Gastrocnemius medialis (tissue), 4 donors: Measurements from ENCODE around the gene MAGIX.

Source experiments
- POLR2A ChIP-seq, 2 donors: fragments of 450-650 bp; IDR thresholded peaks; one replicate each; pipeline ENCODE4 v1.6.1; 2017; ENCODE audit warnings: antibody characterized with exemption in 2 of 2, mild to moderate bottlenecking in 2 of 2, moderate library complexity in 2 of 2
- TF ChIP-seq, protein P1 (sequence below), 5 experiments: fragments of 450-650 bp in 3 of 5; fragments of 200-600 bp in 2 of 5; sonication (generic) in 2 of 5; IDR thresholded peaks in 4 of 5; conservative IDR thresholded peaks in 1 of 5; 1 replicate in 4 of 5; 2 replicates in 1 of 5; pipeline ENCODE4 v1.5.1; 2016 to 2019; ENCODE audit warnings: antibody characterized with exemption in 5 of 5, mild to moderate bottlenecking in 3 of 5, moderate library complexity in 3 of 5

DNA sequence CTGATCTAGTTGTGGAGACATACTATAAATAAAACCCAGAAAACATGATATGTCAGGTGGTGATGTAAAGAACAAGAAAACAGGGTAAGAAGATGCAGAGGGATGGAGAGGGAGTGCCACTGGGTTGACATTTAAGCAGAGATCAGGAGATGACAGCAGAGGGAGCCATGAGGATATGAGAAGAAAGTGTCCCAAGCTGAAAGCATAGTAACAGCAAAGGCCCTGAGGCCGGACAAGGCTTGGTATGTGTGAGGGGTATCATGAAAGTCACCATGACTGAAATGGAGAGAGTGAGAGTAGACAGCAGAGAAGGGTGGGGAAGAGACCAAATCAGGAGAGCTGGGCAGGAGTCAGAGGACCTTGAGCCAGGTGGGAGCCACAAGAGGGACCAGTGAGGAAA lies 42.5 kb upstream of the MAGIX start:
- TF ChIP-seq, protein P1, sequence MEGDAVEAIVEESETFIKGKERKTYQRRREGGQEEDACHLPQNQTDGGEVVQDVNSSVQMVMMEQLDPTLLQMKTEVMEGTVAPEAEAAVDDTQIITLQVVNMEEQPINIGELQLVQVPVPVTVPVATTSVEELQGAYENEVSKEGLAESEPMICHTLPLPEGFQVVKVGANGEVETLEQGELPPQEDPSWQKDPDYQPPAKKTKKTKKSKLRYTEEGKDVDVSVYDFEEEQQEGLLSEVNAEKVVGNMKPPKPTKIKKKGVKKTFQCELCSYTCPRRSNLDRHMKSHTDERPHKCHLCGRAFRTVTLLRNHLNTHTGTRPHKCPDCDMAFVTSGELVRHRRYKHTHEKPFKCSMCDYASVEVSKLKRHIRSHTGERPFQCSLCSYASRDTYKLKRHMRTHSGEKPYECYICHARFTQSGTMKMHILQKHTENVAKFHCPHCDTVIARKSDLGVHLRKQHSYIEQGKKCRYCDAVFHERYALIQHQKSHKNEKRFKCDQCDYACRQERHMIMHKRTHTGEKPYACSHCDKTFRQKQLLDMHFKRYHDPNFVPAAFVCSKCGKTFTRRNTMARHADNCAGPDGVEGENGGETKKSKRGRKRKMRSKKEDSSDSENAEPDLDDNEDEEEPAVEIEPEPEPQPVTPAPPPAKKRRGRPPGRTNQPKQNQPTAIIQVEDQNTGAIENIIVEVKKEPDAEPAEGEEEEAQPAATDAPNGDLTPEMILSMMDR (IDR thresholded peaks at IDR 0.05 in 4 of 5, conservative IDR thresholded peaks at IDR 0.05 in 1 of 5) = no peak
- no peak for TF ChIP-seq POLR2A (IDR thresholded peaks at IDR 0.05)
